NCI-H2171 (cell line): ENCODE results near the gene B4GALT2.

ENCODE experiments used
- DNase-seq: peaks from one replicate; lab custom pipeline; 2025; lab: John Stamatoyannopoulos, UW

The B4GALT2 gene, protein sequence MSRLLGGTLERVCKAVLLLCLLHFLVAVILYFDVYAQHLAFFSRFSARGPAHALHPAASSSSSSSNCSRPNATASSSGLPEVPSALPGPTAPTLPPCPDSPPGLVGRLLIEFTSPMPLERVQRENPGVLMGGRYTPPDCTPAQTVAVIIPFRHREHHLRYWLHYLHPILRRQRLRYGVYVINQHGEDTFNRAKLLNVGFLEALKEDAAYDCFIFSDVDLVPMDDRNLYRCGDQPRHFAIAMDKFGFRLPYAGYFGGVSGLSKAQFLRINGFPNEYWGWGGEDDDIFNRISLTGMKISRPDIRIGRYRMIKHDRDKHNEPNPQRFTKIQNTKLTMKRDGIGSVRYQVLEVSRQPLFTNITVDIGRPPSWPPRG

DNA sequence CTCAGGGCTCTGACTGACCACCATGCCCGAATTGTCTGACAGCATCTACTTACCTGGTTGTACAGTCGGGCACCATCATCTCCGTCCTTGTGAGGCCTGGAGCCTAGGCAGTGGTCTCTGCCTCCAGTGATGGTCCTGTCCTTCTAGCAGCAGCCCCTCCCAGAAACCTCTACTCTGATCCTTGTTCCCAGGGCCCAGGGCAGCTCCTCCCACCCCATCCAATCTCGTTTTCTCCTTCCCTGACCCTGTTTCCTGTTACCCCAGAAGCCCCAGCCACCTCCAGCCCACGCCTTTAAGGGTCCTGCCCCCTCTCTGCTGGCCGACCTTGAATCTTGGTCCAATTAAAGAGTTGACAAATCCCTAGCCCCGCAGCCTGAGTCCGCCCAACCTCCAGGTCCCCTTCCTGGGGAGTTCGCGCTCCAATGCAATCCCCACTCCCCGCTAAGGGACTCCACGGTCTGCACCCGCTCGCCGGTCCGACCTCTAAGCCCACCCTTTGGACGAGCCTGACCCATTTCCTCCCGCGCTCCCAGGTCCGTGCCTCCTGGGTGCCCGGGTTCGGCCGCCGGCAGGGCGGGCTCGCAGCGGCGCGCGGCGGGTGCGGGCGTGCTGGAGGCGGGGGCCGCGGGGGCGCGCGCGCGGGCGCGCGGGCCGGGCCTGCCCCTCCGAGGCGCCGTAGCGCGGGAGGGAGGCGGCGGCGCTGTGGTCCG, at the start of gene B4GALT2:
B4GALT2 (plus strand) TSS at position 660 of the 710 bp plus-strand sequence. CDS start 1,951 bp downstream, outside the sequence.
- DNase-seq = peak; percentile 27

DNA sequence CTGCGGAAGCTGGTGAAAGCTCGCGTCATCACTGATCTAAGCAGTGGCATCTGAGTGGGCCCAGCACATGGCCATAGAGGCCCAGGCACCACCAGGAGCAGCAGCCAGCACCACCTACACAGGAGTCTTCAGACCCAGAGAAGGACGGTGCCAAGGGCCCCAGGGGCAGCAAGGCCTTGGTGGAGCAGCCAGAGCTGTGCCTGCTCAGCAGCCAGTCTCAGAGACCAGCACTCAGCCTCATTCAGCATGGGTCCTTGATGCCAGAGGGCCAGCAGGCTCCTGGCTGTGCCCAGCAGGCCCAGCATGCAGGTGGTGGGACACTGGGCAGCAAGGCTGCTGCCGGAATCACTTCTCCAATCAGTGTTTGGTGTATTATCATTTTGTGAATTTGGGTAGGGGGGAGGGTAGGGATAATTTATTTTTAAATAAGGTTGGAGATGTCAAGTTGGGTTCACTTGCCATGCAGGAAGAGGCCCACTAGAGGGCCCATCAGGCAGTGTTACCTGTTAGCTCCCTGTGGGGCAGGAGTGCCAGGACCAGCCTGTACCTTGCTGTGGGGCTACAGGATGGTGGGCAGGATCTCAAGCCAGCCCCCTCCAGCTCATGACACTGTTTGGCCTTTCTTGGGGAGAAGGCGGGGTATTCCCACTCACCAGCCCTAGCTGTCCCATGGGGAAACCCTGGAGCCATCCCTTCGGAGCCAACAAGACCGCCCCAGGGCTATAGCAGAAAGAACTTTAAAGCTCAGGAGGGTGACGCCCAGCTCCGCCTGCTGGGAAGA, 48.7 kb upstream of the B4GALT2 start:
- no peak for DNase-seq

DNA sequence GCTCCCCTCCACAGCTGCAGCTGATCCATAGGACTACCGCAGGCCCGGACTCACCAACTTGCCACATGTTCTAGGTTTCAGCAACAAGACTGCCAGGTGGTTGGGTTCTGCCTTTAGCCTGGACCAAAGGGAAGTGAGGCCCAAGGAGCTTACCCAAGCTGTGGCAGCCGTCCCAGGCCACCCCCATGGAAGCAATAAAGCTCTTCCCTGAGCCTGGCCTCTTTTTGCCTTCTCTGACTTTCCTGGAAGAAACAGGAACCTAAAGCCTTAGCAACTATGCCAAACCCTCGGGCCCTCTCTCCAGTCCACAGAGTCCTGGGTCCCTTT, 48.1 kb upstream of the B4GALT2 start:
- DNase-seq = no peak

DNA sequence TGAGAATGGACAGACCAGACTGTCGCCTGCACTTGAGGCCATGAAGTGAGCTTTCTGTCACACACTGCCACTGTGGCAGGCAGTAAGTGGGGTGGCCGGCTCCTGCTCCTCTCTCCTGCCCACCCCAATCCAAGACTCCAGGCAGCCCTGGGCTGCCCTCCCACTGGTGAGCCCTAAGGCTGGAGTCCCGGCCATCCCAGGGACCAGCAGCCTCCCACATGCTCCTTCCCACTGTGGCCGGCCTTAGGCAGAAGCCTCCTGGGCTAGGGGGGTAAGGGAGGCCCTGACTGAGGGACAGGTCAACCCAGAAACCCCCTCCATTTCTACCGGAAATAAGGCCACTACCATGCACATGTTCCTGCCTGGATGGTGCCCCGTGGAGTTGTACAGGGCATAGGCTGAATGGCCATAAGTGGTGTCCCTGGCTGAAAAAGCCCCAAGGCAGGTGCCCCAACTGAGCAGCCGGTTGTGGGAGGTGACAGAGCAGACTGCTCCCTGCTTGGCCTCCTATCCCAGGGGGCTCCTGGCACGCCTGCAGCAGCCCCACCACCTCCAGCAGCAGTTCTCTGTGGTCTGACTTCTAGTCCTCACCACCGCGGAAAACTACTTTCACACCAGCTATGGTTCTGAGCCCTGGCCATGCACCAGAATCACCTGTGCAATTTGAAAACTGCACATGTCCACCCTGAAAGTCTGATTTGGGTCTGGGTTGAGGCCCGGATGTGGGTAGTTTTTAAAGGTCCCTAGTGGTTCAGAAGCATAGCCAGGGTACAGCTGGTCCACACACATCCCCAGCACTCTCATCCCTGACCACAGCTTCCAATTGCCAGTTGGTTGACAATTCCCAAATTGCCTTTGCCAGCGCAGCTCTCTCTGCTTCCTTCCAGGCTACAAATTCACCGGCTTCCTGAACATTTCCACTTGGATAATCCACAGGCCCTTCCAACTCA, 47.0 kb upstream of the B4GALT2 start:
- DNase-seq = no peak

DNA sequence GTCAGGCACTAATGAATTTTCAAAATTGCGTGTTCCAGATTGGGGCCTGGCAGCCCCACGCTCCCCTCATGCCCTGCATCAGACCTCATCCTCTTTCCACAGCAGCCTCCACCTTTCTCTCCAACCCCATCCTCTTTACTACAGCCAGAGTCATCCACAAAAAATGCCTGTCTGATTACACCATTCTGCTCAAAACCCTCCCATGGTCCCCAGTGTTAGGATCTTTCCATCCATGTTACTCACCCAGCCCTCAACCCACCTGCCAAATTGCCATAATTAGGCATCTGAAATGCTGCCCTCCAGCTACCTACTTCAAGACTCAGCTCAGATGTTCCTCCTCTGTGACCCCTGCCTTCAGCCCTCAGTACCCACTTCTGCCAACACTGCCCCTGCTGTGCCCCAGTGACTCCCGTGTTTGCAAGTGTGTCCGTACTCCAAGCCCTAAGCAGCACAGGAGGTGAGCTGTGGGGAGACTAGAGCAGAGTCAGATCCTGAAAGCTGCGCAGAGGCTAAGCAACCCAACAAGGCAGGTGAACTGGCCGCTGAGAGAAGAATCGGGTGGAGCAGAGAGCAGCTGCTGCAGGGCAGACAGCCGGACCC, 46.1 kb upstream of the B4GALT2 start:
- DNase-seq = no peak

DNA sequence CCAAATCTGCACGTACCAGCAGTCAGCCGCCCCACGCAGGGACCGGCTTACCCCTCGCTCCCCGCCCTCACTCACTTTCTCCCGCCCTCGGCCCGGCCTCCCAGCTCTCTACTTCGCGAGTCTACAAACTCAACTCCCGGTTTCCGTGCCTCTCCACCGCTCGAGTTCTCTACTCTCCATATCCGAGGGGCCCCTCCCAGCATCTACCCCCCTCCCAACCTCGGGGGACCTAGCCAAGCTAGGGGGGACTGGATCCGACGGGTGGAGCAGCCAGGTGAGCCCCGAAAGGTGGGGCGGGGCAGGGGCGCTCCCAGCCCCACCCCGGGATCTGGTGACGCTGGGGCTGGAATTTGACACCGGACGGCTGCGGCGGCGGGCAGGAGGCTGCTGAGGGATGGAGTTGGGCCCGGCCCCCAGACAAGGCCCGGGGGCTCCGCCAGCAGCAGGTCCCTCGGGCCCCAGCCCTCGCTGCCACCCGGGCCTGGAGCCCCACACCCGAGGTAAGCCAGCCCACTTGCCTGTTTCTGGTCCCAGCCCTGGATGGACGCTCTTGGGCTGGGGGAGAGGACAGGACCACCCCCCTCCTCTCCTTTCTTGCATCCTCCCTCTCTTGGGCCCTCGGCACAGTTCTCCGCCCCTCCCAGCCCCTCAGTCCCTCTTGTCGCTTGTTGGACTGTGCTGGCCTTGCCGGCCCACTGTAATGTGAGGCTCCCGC, 45.5 kb upstream of the B4GALT2 start, which contains the start of gene ARTN:
ARTN (plus strand) TSS at position 416 of the 715 bp plus-strand sequence. CDS start 1,856 bp downstream, outside the sequence.
- peak; percentile 71 for DNase-seq

DNA sequence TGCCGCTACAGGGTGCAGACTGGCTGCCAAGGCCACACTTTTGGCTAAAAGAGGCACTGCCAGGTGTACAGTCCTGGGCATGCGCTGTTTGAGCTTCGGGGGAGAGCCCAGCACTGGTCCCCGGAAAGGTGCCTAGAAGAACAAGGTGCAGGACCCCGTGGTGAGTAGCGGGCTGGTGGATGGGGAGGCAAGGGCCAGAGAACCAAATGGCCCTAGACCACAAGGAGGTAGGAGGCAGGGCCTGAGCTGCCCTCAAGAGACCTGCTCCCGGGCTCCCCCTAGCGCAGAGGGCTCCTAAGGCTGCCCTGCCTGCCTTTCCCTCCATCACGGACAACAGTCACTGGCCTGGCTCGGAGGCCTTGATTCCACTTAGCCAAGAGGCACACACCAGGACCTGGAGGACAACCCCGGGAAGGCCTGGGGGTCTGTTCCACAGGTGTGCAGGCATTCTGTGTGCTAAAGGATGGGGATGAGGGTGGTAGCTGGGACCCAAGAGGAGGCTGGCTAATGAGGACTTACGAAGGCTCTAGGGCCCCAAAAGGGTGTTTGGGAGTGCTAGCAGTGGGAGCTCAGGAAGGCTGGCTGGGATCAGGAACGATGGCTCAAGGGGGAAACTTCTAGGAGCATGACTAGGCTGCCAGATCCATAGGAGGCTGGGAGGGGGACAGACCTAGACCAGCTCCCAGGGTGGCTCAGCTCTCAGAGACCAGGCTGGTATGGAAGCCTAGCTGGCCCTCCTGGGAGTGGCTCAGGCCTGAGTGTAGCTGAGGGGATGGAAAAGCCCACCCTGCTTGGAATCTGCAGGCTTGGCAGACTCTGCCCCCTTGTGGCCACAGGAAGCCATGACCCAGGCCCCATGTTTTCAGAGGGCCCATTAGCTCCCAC, 44.7 kb upstream of the B4GALT2 start:
- DNase-seq = peak; percentile 55

DNA sequence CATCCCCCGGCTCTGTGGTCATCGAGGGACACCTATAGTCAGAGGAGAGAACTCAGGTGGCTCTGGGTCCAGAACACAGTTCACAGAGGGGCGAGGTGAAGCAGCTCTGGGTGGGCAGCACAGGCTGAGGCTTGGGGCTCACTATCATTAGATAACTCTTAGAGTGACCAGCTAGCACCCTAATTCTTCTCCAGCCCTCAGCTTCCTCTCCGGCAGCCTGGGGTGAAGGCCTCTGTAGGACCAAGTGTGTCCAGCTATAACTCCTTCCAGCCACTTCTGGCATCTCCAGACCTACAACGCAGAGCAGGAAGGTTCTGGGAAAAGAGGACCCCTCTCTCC, 44.1 kb upstream of the B4GALT2 start:
- DNase-seq = no peak

DNA sequence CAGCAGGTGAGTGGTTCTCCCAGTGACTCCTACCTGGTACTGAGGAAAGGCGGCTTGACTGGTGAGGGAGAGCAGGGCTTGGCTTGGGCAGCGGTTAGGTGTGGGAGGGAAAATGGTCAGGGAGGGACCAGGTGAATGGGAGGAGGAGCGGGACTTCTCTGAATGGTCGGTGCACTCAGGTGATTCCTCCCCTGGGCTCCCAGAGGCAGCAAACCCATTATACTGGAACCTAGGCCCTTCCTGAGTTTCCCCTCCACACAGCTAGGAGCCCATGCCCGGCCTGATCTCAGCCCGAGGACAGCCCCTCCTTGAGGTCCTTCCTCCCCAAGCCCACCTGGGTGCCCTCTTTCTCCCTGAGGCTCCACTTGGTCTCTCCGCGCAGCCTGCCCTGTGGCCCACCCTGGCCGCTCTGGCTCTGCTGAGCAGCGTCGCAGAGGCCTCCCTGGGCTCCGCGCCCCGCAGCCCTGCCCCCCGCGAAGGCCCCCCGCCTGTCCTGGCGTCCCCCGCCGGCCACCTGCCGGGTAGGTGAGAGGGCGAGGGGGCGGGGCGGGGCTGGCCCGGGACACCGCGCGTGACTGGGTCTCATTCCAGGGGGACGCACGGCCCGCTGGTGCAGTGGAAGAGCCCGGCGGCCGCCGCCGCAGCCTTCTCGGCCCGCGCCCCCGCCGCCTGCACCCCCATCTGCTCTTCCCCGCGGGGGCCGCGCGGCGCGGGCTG, 43.1 kb upstream of the B4GALT2 start:
- DNase-seq = no peak

DNA sequence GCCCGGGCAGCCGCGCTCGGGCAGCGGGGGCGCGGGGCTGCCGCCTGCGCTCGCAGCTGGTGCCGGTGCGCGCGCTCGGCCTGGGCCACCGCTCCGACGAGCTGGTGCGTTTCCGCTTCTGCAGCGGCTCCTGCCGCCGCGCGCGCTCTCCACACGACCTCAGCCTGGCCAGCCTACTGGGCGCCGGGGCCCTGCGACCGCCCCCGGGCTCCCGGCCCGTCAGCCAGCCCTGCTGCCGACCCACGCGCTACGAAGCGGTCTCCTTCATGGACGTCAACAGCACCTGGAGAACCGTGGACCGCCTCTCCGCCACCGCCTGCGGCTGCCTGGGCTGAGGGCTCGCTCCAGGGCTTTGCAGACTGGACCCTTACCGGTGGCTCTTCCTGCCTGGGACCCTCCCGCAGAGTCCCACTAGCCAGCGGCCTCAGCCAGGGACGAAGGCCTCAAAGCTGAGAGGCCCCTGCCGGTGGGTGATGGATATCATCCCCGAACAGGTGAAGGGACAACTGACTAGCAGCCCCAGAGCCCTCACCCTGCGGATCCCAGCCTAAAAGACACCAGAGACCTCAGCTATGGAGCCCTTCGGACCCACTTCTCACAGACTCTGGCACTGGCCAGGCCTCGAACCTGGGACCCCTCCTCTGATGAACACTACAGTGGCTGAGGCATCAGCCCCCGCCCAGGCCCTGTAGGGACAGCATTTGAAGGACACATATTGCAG, 42.4 kb upstream of the B4GALT2 start:
- DNase-seq = no peak

DNA sequence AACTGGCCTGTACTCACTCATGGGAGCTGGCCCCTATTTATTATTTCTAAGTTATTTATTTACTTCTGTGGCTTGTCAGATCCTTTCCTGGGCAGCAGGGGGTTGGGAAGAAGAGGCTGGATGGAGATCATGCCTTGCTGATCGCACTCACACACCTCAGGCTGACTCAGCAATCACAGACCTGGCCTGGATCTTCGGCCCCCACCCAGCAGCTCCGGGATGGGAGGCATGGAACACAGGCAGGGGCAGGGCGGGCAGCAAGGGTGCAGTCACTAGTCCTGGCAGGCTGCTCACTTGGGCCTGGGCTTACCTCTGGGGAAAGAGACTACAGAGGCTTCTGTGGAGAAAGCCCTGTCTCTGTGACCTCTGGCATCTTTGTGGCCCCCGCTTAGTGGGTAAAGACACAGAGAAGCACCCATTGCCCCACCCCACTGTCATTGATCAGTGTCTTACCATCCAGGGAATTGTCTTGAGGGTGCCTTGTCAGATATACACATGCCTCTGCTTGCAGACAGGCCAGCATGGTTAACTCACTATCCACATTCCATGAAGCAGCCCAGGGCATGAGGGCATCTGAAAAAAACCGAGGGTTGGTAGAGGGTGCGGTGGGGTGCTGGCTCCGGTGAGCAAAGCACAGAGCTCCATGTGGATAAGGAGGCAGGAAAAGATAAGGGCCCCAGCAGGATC, 41.7 kb upstream of the B4GALT2 start:
- no peak for DNase-seq

DNA sequence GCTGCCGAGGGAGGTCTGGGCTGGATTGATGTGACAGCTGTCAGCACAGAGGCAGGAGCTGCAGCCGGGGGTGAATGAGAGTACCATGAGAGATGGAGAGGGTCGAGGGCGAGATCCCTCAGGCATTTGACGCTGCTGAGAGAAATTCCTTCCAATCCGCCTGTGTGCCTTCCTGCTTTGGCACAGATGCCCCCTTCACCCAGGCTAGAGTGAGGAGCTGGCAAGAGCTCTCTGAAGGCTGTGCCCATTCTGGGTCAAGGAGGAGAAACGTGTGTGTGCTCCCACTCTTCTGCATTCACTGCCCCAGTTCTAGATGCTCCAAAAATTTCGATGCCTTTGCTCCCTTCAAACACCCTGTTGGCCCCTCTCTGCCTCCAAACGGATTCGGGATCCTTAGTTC, 40.6 kb upstream of the B4GALT2 start:
- no peak for DNase-seq

DNA sequence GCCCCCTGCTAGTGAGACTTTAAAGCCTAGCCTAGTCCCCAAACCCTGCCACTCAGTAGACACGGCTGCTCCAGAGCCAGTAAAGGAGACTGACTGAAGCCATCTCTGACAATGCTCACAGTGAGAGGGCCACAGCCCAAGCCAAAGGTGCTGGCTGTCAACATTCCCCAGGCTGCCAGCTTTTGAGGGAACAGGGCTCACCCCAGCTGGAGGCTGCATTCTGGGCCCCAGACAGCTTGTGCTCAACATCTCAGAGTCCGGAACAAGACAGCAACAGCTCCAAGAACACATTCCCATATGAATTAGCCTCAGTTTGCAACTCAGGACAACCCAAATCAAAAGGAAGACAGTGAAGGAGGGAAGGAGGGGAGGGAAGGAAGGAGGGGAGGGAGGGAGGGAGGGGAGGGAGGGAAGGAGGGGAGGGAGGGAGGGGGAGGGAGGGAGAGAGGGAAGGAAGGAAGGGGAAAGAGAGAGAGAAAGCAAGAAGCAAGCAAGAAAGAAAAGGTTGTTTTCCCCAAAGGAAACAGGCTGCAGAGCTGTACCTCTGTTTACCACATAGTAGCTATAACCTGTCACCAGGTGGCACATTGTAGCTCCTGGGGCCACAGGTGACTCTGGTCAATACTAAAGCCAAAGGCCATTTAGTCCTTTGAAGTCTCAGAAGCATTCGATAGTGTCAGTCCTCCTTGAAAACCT, 40.0 kb upstream of the B4GALT2 start:
- DNase-seq = no peak

DNA sequence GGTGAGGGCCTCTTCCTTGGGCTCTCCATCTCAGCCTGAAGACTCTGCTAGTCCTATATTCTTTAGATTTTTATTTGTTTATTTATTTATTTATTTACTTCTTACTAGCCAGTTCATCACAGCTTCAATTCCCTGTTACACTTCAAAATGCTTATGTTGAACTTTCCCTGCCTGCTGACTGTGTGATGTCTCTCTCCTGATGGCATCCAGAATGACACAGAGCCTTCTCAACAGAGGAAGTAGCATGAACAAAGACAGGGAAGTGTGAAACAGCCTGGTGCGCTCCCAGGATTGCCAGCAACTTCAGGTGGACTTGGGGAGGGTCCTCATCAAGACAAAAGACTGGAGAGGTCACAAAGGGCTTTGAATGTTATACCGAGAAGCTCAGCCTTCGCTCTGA, 36.6 kb upstream of the B4GALT2 start:
- no peak for DNase-seq

DNA sequence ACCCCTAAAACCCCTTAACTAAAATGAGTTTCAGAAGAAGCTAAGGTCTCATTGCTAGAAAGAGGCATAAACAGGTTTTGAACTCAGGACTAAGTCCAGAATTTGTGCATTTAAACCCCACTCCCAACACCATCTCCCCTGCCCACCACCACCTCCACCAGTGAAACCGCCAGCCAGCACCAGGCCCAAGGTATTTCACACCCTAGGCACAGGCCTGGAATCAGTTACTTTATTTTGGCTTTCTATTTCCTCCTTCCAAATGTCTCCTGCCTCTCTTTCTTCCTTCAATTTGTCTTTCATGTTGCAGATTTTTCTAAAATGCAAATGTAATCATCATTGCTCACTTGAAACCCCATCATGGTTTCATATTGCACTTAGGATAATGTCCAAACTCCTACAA, 34.1 kb upstream of the B4GALT2 start:
- DNase-seq = no peak

DNA sequence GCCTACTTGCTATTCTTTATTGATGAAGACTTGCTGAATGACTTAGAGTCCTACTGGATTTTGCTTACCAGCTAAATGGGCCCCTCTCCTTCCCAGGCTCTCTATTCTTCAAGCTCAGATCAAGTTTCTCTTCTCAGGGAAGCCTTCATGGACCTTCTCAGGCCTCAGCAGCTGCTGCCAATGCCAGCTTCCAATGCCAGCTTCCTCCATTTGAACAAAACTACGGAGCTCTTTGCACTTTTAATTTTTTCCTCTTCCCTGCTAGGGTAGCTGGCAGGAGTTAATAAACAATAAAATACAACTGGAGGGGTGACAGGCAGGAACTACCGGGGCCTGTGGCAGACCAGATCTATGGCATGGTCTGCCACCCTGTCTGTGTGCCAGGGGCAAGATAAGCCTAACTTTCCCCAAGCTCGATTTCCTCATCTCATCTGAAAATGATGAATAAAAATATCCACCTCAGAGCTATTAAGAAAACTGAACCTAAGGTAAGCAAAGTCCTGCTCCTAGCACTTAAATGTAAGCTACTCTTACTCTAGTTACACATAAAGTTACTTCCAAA, 33.3 kb upstream of the B4GALT2 start:
- no peak for DNase-seq
